Inferior parietal cortex (tissue), 1 donor: ENCODE data around the gene RHOJ.
"Not testable (repeated sequence)": the region's sequence is repeated elsewhere in the genome, so short reads cannot be mapped to it uniquely, and the experiment has no call there.

Experiments
- DNase-seq: peaks from one replicate; pipeline ENCODE4 v3.0.0-alpha.2; 2016; ENCODE audit errors: extremely low spot score

RHOJ gene

GRCh38 chr14:63268771-63269170 is 64.5 kb downstream of the RHOJ start:
- no peak for DNase-seq

- no peak for DNase-seq
Observed at GRCh38 chr14:63269561-63270225, 65.5 kb downstream of the RHOJ start.

GRCh38 chr14:63273129-63273528 is 68.9 kb downstream of the RHOJ start:
- DNase-seq = no peak

- no peak for DNase-seq
Observed at GRCh38 chr14:63273717-63274655, 69.7 kb downstream of the RHOJ start.

GRCh38 chr14:63275611-63276010 is 71.4 kb downstream of the RHOJ start:
- DNase-seq = no peak

GRCh38 chr14:63276016-63276415 is 71.8 kb downstream of the RHOJ start:
- DNase-seq = no peak

GRCh38 chr14:63276492-63277342 is 72.5 kb downstream of the RHOJ start:
- peak; percentile 69 for DNase-seq

- DNase-seq = no peak
Observed at GRCh38 chr14:63277591-63278183, 73.4 kb downstream of the RHOJ start.

GRCh38 chr14:63279933-63280332 is 75.7 kb downstream of the RHOJ start:
- DNase-seq = not testable (repeated sequence)

GRCh38 chr14:63282997-63283883 is 79.0 kb downstream of the RHOJ start:
- DNase-seq = peak; percentile 42

- DNase-seq = no peak
Observed at GRCh38 chr14:63283884-63284248, 79.6 kb downstream of the RHOJ start.

GRCh38 chr14:63286071-63286470 is 81.8 kb downstream of the RHOJ start:
- no peak for DNase-seq

GRCh38 chr14:63287666-63288483 is 83.6 kb downstream of the RHOJ start:
- DNase-seq = no peak

GRCh38 chr14:63288853-63289252 is 84.6 kb downstream of the RHOJ start:
- no peak for DNase-seq

- DNase-seq = no peak
Observed at GRCh38 chr14:63290741-63291430, 86.6 kb downstream of the RHOJ start.

GRCh38 chr14:63292805-63293204 is 88.6 kb downstream of the RHOJ start:
- no peak for DNase-seq

GRCh38 chr14:63295231-63295685 is 91.0 kb downstream of the RHOJ start:
- DNase-seq = no peak

GRCh38 chr14:63296060-63296563 is 91.9 kb downstream of the RHOJ start:
- DNase-seq = peak; percentile 35
